ENCODE measurements around the gene ELMO1.

ELMO1 gene

GRCh38 chr7:37431413-37431812, 17.3 kb downstream of the ELMO1 start:
- DNase-seq (ENCODE audit: low spot score), result no peak

- no peak for DNase-seq (ENCODE audit: low spot score)
Measured at GRCh38 chr7:37430640-37431039, 18.0 kb downstream of the ELMO1 start.

GRCh38 chr7:37430171-37430570, 18.5 kb downstream of the ELMO1 start:
- DNase-seq (ENCODE audit: low spot score), result no peak

GRCh38 chr7:37429435-37429791, 19.3 kb downstream of the ELMO1 start:
- DNase-seq (ENCODE audit: low spot score), result no peak

- no peak for DNase-seq (ENCODE audit: low spot score)
Measured at GRCh38 chr7:37428681-37429434, 19.8 kb downstream of the ELMO1 start.

GRCh38 chr7:37427276-37427940, 21.3 kb downstream of the ELMO1 start:
- DNase-seq (ENCODE audit: low spot score), result no peak

DNA sequence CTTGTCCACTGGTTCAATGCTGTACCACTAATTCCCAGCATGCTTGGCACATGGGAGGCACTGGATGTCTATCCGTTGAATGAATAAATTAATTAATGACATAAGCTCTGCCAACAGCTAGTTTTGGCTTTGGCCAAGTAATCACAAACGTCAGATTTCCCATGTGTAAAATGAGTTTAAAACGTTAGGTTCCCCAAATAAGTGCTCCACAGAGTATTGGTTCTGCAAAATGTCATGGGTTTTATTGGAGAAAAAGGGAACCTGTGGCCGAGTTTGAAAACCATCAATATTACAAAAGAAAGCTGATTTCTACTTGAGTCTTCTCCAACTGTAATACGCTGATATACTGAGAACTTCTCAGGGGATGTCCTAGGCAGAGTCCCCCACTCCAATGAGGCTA, 23.2 kb downstream of the ELMO1 start:
- no peak for DNase-seq (ENCODE audit: low spot score)

- DNase-seq (ENCODE audit: low spot score), result no peak
Measured at GRCh38 chr7:37424995-37425394, 23.7 kb downstream of the ELMO1 start.

GRCh38 chr7:37424521-37424920, 24.1 kb downstream of the ELMO1 start:
- no peak for DNase-seq (ENCODE audit: low spot score)

DNA sequence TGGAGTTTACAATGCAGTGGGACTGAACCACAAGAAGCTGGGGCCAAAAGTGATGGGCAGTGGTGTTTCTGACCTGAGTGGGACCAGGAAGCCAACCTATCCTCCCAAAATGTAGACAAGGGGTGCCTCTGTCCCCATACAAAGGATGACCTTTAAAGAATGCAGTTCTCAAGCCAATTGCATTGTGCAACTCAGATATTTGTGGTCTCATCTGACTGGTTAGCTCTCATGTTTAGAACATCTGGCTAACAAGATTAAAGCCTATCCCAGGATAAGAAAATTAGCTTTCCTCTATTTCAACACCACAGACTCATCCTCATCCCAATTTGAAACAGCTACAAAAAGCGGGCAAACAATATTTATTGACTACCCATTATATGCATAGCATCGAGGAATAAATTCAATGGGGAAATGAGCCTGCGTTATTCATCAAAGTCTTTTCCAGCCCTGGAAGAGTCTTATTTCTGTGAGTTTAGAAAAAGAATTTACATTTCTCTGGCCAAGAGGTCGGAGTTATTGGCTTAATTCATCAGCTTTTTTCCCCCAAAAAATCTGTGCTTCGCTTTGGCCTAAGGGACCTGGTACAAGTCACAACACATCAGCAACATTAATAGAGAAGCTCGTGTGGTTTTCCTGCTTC, 26.7 kb downstream of the ELMO1 start:
- no peak for DNase-seq (ENCODE audit: low spot score)

- no peak for DNase-seq (ENCODE audit: low spot score)
Measured at GRCh38 chr7:37420946-37421695, 27.5 kb downstream of the ELMO1 start.

GRCh38 chr7:37419496-37419895, 29.2 kb downstream of the ELMO1 start:
- DNase-seq (ENCODE audit: low spot score), result no peak

DNA sequence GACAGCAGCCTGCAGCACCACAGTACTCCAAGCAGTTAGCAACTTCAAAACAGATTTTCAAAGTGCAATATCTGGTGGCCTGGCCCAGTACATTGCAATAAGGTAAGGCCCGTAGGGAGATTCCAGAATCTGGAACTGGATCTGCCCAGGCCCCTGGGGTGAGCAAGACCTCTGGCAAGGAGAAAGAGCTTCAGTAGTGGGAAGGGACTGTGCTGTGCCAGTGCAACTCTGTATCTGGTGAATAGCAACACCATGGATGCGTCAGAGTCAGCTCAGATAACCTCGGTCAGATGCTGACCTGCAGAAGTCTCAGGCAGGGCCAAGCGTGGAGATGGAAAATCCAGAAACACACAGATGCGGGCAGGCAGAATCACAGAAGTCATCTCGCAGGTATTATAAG, 30.3 kb downstream of the ELMO1 start:
- no peak for DNase-seq (ENCODE audit: low spot score)

- DNase-seq (ENCODE audit: low spot score), result no peak
Measured at GRCh38 chr7:37417107-37417474, 31.6 kb downstream of the ELMO1 start.

DNA sequence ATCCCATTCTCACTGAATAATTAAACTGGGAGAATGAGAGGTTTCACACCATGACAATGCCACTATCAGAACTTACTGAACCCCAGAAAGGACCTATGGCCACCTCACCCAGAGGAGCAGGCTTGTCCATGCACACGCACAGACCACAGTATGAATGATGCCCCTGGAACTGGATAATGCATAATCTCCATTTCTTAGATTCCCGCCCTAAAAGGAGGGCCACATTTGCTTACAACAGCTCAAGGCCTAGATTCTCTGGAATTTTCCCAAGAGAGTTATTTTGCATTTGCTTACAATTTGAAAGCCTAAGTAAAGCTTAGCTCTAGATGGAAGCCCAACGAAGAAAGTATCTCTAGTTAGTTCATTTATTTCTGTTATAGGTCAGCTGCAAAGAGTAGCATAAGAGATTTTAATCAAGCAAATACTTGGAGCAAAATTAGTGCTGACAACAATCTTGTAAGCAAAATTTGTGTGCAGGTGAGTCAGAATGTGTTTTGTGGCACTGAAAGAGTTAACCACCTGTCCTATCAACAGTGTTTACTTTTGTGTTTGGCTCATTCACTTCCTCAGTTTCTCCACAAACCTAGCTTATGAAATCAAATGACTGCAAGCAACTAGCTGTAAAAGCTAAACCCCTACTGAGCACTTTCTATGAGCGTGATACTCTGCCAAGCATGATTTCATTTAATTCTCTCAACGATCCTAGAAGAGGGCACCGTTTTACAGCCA, 32.1 kb downstream of the ELMO1 start:
- DNase-seq (ENCODE audit: low spot score), result no peak

DNA sequence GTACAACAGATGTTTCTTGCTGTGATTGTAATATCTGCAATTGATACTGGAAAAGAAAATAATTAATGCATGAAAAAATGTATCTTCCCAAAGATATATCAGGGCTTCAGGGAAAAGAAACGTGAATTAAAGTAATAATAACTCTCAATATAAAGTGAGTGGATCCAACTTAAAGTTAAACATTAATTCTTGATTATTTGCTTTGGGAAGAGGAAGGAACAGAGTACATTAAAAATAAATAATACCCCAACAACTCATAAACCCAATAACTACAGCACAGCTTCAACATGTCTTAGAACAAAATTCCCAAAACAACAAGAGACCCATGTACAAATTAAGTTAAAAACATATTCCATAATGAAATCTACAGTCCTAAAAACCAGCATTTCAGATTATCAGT, 33.0 kb downstream of the ELMO1 start:
- no peak for DNase-seq (ENCODE audit: low spot score)

GRCh38 chr7:37414352-37414983, 34.2 kb downstream of the ELMO1 start:
- no peak for DNase-seq (ENCODE audit: low spot score)

DNA sequence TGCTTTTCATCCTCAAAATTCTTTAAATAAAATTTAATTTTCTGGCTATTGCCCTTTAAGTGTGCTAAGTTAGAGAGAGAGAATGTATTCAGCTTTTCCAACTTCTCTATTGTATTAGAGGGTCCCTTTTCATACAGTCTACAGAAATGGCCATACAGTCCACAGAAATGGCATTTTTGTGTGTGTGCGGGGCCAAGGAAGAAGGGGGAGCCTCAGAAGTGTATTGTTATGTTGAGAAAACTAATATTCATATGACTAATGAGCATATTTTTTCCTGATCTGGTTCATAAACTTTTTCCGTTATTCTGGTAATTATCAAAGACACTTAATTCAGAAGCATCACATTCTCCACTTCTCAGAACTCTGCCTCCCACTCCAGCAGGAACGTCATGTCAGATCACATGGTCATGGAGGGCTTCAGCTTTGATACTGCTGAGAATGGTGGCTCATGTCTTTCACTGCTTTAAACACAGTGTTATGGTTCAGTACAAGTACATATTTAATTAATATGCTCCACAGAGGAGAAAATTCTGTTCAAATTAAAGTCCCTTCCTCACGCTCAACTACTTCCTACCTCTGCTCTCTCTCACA, 37.1 kb downstream of the ELMO1 start:
- DNase-seq (ENCODE audit: low spot score), result no peak

DNA sequence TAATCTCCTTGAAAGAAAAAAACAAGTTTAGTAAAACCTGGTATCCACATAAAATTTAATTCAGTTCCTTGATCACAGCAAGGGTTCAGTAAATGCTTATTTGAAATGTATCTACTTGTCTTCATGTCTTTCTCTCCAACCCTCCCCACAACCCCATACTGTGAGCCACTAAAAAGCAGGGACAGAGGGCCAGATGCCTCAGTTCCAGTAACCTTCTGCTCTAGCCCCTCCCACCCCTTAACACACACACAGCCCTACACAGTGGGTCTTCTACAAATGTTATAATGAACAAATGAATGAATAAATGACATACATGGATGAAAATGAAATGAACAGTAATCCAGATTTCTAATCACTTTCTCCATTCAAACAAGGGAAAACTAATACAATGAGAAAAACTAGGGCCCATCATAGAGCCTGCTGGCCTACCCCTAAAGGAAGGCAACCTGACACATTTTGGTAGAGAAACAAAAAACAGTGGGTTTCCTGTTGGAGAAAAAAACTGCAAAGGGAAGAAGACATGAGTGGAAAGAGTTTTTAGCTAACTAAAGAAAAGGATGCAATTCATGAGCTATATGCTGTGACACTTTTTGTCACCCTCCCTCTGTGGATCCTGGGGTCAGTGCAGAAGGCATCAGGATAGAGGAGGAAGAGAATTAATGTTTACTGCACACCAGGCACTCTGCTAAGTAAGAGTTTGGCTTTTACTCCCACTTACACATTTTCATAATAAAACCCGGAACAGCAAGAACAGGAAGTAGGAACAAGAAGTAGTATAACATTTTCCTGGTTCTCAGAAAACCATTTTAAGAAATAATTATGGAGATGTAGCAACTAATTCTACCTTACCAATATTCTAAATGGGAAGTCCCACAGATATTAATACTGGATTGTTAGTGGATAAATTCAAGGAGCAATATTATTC, 38.1 kb downstream of the ELMO1 start:
- DNase-seq (ENCODE audit: low spot score), result no peak

GRCh38 chr7:37409461-37409860, 39.2 kb downstream of the ELMO1 start:
- no peak for DNase-seq (ENCODE audit: low spot score)
